ENCODE data around the gene XYLT1.

DNA sequence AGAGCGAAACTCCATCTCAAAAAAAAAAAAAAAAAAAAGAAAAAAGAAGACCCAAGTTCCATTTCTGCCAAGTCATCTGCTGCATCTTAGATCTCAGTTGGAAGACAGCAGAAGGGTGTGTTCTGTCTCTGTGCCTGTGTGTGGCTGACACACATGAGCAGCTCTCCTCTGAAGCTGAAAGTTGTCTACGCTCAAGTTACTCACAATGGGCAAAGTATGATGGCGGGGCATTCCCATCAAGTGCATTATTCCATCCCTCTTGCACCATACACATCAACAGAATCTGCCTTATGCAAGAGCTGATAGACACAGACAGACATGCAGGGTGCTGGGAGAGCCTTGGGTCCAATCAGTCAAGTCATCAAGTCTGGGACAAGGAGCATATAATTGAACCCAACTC lies 402.2 kb downstream of the XYLT1 start:
- TF ChIP-seq NFIC (IDR thresholded peaks at IDR 0.05): no peak
- no peak for TF ChIP-seq FOXM1 (IDR thresholded peaks at IDR 0.05; ENCODE audit: borderline replicate concordance, low read depth)

Data from Ishikawa (cell line).